ENCODE data around the gene SHMT2. TPM values are rescaled to one million over a fixed set of nuclear protein-coding genes. Genes with fewer than 3 reads are reported as not detected.
"Not testable (repeated sequence)": the region's sequence is repeated elsewhere in the genome, so short reads cannot be mapped to it uniquely, and the experiment has no call there.

SHMT2 gene
- total RNA-seq, 1 experiment from 2014 or later, result 139 TPM

GRCh38 chr12:57262126-57262822, 32.8 kb downstream of the SHMT2 start:
- no peak for DNase-seq (ENCODE audit: low read depth)

GRCh38 chr12:57263096-57263495, 33.6 kb downstream of the SHMT2 start:
- no peak for DNase-seq (ENCODE audit: low read depth)

DNA sequence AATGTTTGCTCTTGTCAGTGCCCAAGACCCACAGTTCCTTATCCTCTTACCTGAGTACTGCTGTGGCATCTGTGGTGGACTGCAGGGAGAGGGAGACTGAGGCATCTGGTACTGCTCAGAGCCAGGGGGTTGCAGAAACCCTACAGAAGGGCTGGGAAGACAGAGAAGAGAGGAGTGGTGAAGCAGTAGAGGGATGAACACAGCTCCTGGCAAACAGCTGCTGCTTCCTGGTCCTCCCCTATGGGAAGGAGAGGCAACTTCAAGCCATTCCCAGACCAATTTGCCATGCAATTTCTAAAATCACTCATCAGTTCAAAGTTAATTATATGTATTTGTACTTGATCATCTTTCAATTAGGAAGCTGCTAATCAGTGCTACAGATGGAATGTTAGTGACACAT, 37.2 kb downstream of the SHMT2 start:
- DNase-seq (ENCODE audit: low read depth), result no peak

DNA sequence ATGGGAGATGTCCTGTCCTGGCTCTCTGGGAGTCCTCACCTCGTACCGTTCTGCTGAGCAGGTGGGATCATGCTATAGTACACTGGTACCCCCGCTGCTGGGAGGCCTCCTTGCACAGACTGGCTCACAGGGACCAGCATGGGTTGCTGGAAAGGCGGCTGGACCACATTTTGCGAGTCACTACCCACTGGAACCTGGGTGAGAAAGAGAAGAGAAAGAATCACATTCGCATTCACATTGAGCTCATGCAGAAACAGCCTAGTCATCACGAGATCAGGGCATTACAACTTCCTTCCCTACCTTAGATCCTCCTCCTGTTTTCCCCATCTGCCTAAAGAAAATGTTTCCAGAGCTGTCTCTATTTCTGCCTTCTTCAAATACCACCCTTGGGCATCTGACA, 38.8 kb downstream of the SHMT2 start:
- no peak for DNase-seq (ENCODE audit: low read depth)

DNA sequence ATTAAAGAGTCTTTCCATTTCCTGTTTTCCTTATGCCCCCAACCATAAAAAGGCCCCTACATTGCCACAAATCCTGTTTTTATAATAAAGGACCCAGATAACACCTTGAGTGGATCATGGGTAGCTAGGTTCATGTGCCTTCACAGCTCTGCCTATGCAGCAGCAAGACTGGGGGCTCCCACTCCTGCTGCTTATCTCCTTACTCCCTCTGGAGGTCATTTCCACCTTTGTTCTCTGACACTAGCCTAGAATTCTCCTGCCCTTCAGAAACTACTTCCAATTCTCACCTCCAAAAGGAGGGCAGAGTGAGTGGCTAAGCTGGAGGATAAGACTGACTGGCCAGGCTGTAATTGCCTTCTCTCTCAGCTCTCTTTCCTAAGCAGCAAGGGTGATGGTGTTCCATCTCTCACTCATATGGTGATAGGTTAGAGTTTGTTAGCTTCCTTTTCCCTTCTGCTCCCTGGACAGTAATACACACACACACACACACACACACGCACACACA, 41.5 kb downstream of the SHMT2 start:
- DNase-seq (ENCODE audit: low read depth), result no peak

DNA sequence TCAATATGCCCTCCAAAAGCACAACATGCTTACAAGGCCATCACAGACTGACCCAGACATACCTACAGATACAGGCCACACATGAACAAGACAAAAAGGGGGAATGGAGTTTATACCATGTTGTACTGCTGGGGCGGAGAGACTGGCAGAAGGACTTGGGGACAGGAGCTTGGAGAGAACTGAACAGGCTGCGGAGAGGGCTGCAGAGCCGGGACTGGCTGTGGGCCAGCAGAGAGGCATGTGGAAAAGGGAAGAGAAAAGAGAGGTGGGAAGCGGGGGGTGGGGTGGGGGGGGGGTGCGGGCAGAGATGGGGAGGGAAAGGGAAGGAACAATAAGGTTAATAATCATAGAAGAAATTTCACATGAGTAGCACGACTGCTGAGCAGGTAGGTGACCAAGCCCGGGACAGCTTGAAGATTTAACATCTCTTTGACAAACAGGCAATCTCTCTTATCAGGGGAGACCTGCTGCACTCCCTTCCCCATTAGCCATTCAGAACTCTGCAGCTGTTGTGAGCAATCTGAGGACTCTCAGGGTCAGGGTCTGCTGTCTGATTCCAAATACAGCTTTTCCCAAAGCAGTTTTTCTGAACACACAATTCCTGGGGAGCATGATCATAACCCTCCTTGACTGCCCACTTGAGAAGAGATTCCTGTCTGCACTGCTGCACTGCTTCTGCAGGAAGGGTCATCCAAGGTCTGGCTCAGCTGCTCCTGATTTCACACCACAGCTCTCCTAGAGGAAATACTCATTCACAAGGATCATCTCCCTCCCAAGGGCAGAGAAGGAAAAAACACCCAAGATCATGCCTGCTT, 43.0 kb downstream of the SHMT2 start:
- DNase-seq (ENCODE audit: low read depth), result no peak

DNA sequence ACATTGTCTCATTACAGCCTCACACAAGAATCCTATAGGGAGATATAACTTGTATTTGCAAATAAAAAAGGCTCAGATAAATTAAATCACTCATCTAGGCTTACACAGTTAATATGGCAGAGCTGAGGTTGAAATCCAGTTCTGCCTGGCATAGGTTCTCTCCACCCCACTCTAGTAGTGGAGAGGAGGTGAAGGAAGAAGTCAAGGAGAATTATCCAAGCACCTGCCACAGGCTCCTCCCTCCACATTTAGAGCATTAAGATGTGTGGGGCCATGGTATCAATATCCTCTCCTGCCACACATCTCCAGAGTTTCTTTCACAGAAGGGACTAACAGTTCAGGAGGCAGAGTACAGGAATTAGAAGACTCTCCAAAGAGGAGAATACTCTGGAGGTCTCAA, 44.0 kb downstream of the SHMT2 start:
- DNase-seq (ENCODE audit: low read depth), result no peak

DNA sequence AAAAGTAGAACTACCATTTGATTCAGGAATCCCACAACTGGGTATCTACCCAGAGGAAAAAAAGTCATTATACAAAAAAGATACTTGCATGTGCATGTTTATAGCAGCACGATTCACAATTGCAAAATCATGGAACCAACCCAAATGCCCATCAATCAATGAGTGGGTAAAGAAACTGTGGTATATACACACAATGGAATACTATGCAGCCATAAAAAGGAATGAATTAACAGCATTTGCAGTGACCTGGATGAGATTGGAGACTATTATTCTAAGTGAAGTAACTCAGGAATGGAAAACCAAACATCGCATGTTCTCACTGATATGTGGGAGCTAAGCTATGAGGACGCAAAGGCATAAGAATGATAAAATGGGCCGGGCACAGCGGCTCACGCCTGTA, 46.7 kb downstream of the SHMT2 start:
- not testable (repeated sequence) for DNase-seq (ENCODE audit: low read depth)

DNA sequence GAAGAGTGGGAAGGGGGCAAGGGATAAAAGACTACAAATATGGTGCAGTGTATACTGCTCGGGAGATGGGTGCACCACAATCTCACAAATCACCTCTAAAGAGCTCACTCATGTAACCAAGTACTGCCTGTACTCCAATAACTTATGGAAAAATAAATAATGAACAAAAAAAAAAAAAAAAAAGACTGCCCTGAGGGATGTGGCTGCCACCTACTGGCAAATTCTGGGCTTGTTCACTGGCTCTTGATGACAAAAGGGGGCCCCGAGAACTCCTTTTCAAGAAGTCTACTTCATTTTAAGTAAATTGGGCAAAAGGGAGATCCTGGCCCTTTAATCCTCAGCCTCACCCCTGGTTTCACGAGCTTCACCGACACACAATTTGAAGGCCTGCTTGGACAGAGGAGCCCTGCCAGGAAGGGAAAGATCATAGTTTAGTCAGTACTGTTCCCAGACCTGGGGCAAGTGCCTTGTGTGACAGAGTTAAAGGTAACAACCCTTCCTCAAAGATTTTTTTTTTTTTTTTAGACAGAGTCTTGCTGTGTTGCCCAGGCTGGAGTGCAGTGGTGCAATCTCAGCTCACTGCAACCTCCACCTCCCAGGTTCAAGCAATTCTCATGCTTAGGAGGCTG, 47.5 kb downstream of the SHMT2 start:
- DNase-seq (ENCODE audit: low read depth), result peak; percentile 11

- DNase-seq (ENCODE audit: low read depth), result no peak
Measured at GRCh38 chr12:57278465-57279381, 49.2 kb downstream of the SHMT2 start.

DNA sequence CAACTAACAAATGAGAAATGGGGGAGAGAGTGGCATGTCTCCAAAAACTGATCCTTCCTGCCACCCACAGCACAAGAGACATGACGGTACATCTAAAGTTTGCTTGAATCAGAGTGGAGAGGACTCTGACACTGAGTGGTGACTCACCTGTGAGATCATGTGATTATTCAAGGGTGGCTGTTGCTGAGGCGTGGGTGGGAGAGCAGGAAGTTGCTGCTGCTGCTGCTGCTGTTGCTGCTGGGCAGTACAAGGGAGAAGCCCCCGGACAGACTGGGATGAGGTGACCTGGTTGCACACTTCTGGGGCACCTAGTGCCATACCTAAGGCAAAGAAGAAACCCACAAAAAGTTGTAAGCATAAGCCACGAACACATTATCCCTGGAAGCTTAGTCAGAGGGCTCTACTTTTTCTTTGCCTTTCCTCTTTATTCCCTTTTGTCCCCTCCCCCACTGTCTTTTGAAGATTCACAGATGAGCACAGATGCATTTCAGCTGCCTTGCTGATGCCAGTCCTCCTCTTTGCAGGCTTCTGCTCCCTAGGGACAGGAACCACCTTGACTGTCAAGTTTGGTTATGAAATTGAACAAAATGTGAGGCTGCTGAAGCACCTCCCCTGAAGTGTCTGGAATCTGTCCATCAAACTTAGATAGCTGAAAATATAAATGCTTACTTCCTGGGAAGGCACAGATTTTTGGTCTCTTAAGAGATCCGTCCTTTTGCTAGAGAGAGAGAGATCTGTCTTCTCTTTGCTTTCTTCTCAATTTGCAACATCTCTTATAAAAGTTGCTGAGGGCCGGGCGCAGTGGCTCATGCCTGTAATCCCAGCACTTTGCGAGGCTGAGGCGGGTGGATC, 50.9 kb downstream of the SHMT2 start:
- DNase-seq (ENCODE audit: low read depth), result peak; percentile 90

DNA sequence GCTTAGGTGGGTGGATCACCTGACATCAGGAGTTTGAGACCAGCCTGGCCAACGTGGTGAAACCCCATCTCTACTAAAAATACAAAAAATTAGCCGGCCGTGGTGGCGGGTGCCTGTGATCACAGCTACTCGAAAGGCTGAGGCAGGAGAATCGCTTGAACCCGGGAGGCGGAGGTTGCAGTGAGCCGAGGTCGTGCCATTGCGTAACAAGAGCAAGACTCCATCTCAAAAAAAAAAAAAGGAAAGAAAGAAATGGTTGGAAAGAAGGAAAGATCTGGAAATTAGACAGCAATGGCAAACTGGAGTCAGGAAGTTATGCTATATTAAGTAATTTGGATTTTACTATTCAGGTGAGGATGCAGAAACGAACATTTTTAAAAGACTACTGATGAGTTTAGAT, 52.6 kb downstream of the SHMT2 start:
- DNase-seq (ENCODE audit: low read depth), result not testable (repeated sequence)

Other genes starting within 250 kb of the SHMT2 start
- 3.3 TPM in 2 replicates for gene ZBTB39, start 223.2 kb upstream of the SHMT2 start, total RNA-seq (2014; rRNA removed; shearing (Covaris generic))
- not detected in 2 replicates for gene TAC3, start 213.2 kb upstream of the SHMT2 start, total RNA-seq (2014; rRNA removed; shearing (Covaris generic))
- not detected in 2 replicates for gene MYO1A, start 179.6 kb upstream of the SHMT2 start, total RNA-seq (2014; rRNA removed; shearing (Covaris generic))
- gene NEMP1, start 150.9 kb upstream of the SHMT2 start, total RNA-seq (2014; rRNA removed; shearing (Covaris generic)), result 18.1 and 30.3 TPM in 2 replicates
- 11.0 and 18.9 TPM in 2 replicates for gene NAB2, start 140.6 kb upstream of the SHMT2 start, total RNA-seq (2014; rRNA removed; shearing (Covaris generic))
- gene STAT6, start 118.3 kb upstream of the SHMT2 start, total RNA-seq (2014; rRNA removed; shearing (Covaris generic)), result not detected in 2 replicates
- gene LRP1, start 101.2 kb upstream of the SHMT2 start, total RNA-seq (2014; rRNA removed; shearing (Covaris generic)), result 8.5 and 24.9 TPM in 2 replicates
- not detected in 2 replicates for gene LRP1-AS, start 82.1 kb upstream of the SHMT2 start, total RNA-seq (2014; rRNA removed; shearing (Covaris generic))
- gene NXPH4, start 12.9 kb upstream of the SHMT2 start, total RNA-seq (2014; rRNA removed; shearing (Covaris generic)), result 3.1 and 6.8 TPM in 2 replicates
- gene STAC3, start 21.5 kb downstream of the SHMT2 start, total RNA-seq (2014; rRNA removed; shearing (Covaris generic)), result 0.10 TPM in 1 of 2 replicates, not detected in the other
- 12.1 and 16.4 TPM in 2 replicates for gene R3HDM2, start 201.3 kb downstream of the SHMT2 start, total RNA-seq (2014; rRNA removed; shearing (Covaris generic))
- gene INHBC, start 205.1 kb downstream of the SHMT2 start, total RNA-seq (2014; rRNA removed; shearing (Covaris generic)), result not detected in 2 replicates
- 0.42 and 1.4 TPM in 2 replicates for gene INHBE, start 225.6 kb downstream of the SHMT2 start, total RNA-seq (2014; rRNA removed; shearing (Covaris generic))
- 1.5 TPM in 1 of 2 replicates, not detected in the other for gene GLI1, start 230.1 kb downstream of the SHMT2 start, total RNA-seq (2014; rRNA removed; shearing (Covaris generic))

Measured in M059J (cell line).